T-helper 1 cell treated with Interleukin-12 subunit alpha and Interleukin-12 subunit beta and Interleukin-4 antibody, amounts not matched to agents 30 μg/mL and 1 μg/mL, for 36 hours (primary cell): Measurements from ENCODE around the gene BRD4.

ENCODE experiments used
- H3K27ac Mint-ChIP-seq: one replicate; pipeline ENCODE4 v1.8.0; 2021; ENCODE audit warnings: mild to moderate bottlenecking, mixed read lengths
- H3K27me3 Mint-ChIP-seq: one replicate; pipeline ENCODE4 v1.8.0; 2021; ENCODE audit warnings: low read depth, mixed read lengths
- H3K36me3 Mint-ChIP-seq: one replicate; pipeline ENCODE4 v1.8.0; 2021; ENCODE audit warnings: low read depth, mixed read lengths
- H3K4me1 Mint-ChIP-seq: one replicate; pipeline ENCODE4 v1.8.0; 2021; ENCODE audit warnings: low read depth, mixed read lengths
- H3K4me3 Mint-ChIP-seq: one replicate; pipeline ENCODE4 v1.8.0; 2021; ENCODE audit warnings: mild to moderate bottlenecking, moderate library complexity, mixed read lengths
- H3K9me3 Mint-ChIP-seq: one replicate; pipeline ENCODE4 v1.8.0; 2021; ENCODE audit warnings: mixed read lengths

Gene BRD4

DNA sequence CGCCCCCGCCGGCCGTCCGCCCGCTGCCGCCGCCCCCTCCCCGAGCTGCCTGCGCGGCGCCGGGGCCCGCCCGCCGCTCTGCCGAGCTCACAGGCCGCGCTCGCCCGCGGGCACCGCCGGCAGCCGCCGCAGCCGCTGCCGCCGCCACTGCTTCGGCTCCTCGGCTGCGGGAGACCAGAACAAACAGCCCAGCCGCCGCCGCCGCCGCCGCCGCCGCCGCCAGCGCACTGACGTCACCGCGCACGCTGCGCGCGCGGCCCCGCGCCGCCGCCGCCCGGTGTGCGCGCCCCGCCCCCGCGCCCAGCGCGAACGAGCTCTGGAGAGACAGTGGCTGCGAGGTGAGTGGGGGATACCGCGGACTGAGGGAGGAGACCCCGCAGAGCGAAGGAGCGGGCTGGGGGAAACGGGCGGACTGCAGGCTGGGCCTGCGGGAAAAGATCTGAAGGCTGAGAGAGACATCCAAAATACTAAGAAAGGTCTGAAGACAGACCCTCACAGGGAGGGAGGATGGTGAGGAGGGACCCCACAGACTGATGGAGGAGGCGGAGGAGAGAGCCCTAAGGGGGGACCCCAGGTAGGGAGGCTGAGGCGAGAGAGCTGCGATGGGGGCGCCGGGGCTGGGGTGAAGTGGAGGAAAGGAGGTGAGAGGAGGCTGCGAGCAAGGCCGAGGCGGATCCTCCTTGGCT, at the start of gene BRD4:
BRD4 (minus strand) TSS at position 229 of the 686 bp plus-strand sequence. CDS start 59,440 bp downstream, outside the sequence.
- H3K4me1 Mint-ChIP-seq = peaks cover 31% of the 10 kb centered on the region
- peak within 1 kb of the TSS; percentile 92 for H3K27ac Mint-ChIP-seq
- H3K4me3 Mint-ChIP-seq = peak within 1 kb of the TSS; percentile 93
- H3K27me3 Mint-ChIP-seq = no peaks in the 10 kb centered on the region
- peaks cover 2% of the 10 kb centered on the region for H3K36me3 Mint-ChIP-seq
- H3K9me3 Mint-ChIP-seq = no peaks in the 10 kb centered on the region

DNA sequence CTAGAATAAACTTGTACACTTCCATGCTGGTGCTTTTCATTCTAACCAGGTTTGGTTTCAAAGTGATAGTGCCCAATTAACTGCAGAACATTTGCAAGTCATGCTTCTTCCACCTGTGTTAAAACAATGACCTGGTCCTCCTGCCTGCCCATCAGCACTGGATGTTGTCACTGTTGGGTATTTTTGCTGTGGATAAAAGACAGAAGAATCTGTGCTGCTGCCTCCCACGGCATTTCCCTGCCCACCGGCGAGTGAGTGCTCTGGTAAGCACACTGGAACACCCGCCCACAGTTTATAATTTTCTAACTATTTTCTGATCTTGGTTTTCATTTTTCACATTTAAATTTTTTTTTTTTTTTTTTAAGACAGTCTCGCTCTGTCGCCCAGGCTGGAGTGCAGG, 49.5 kb upstream of the BRD4 start:
- peaks cover 7% of the 10 kb centered on the region for H3K36me3 Mint-ChIP-seq
- peaks cover 28% of the 10 kb centered on the region for H3K4me1 Mint-ChIP-seq
- peak overlapping the region; percentile 60 for H3K4me3 Mint-ChIP-seq
- H3K27me3 Mint-ChIP-seq = no peaks in the 10 kb centered on the region
- no peak overlapping the region for H3K27ac Mint-ChIP-seq
- no peaks in the 10 kb centered on the region for H3K9me3 Mint-ChIP-seq

- peaks cover 7% of the 10 kb centered on the region for H3K36me3 Mint-ChIP-seq
- H3K27ac Mint-ChIP-seq = peak overlapping the region; percentile 71
- H3K4me3 Mint-ChIP-seq = peak overlapping the region; percentile 60
- peaks cover 31% of the 10 kb centered on the region for H3K4me1 Mint-ChIP-seq
- H3K27me3 Mint-ChIP-seq = no peaks in the 10 kb centered on the region
- no peaks in the 10 kb centered on the region for H3K9me3 Mint-ChIP-seq
These were observed 49.1 kb upstream of the BRD4 start for GRCh38 chr19:15381429-15381828.

DNA sequence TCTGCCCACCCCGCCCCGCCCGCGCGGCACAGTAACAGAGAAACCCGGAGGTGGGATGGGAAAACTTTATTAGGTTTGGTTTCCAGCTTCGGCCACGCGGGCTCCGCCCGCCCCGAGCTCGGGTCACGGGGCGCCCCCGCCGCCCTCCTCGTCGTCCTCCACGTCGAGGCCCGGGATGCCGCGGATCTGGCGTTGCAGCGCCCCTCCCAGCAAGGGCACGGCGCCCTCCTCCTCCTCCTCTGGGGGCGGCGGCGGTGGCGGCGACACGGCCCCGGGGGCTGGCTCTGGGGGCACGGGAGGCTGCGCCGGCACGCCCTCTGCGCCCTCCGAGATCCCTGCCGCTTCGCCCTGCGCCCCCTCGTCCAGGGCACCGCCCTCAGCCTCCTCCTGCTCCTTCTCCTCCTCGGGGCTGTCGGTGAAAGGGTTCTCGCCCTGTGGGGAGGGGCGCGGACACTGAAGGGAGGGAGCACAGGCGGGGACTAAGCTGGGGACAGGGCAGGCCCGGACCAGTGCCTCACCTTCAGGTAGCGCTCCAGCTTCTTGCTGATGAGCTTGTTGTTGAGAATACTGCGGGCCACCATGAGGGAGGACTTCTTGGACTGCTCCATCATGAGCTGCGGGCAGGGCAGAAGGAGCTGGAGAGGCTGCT, 47.8 kb upstream of the BRD4 start:
- Mint-ChIP-seq H3K36me3 (peaks cover 7% of the 10 kb centered on the region), H3K4me3 (peak overlapping the region; percentile 99), H3K4me1 (peaks cover 31% of the 10 kb centered on the region), H3K27me3 (no peaks in the 10 kb centered on the region), H3K9me3 (no peaks in the 10 kb centered on the region), H3K27ac (peak overlapping the region; percentile 87)

DNA sequence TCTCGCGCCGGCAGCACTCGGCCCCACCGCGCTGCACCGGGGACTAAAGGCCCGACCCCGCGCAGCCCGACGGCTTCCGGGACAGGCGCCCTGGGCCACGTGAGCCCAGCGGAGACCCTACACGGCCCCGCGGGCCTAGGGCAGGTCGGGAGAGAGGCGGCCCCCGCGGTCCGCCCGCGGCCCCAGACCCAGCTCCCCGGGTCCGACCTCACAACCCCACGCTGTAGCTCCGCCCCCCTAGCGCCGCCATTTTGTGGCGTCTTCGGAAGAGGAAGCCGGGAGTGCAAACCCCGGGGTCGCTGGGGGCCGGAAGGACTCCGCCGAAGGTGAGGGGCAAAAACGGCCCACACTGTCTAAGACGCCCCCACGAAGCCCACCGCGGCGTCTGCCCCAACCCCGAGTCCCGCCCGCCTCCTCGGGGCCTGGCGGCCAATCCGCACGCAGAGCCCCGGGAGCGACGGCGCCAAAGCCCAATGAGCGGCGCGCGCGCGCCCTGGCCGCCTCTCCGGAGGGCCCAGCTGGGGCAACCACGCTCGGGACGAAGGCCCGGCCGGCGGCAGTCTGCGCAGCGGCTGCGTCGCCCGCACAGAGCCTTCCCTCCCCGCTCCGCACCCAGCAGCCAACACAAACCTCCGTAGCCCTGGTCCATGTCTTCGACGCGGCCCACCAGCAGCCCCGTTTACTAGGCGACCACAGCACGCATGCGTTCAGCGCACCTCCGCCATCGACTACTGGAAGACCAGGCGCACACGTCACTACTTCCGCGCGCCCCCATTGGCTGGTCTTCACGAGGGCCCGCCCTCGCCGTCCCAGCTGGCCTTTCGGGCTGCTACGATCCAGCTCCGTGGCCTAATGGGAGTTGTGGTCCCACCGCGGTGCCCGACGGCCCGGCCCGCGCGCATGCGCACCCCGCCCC, 47.0 kb upstream of the BRD4 start, which contains the start of gene AKAP8:
AKAP8 (minus strand) TSS at position 705 of the 916 bp plus-strand sequence; CDS start at position 649, 56 bp downstream.
- no peaks in the 10 kb centered on the region for H3K27me3 Mint-ChIP-seq
- H3K27ac Mint-ChIP-seq = peak within 1 kb of the TSS; percentile 100
- H3K9me3 Mint-ChIP-seq = no peaks in the 10 kb centered on the region

DNA sequence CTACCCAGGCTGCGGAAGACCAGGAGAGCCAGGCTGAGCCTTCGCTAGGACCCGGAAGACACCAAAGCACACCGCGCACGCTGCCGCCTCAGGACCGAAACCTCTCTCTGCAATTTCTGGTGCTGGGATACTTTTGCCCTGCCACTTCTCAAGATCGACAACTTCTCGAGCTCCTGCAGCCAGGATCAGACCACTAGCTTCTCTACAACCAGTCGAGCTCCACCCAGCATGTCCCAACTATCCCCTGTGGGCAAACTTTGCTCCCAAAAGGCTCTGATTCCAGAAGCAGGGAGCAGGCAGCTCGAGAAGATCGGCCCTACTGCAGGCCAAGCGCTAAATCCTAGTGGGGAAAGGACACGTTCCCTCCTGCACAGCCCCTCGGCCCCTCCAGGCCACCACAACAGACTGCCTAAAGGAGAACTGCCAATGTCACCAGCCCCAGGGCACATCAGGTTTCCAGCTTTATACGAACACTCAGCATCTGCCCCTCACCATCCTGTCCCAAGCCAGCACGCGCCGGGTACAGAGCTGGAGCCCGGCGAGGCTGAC, 46.3 kb upstream of the BRD4 start:
- Mint-ChIP-seq H3K4me1 (peaks cover 31% of the 10 kb centered on the region), H3K36me3 (peaks cover 7% of the 10 kb centered on the region), H3K27ac (peak overlapping the region; percentile 93), H3K4me3 (peak overlapping the region; percentile 99), H3K9me3 (no peaks in the 10 kb centered on the region), H3K27me3 (no peaks in the 10 kb centered on the region)

More for the DNA sequence above, 47.0 kb upstream of the BRD4 start, which contains the start of gene AKAP8:
- Mint-ChIP-seq H3K36me3 (peaks cover 7% of the 10 kb centered on the region), H3K4me1 (peaks cover 31% of the 10 kb centered on the region), H3K4me3 (peak within 1 kb of the TSS; percentile 99)

- peaks cover 16% of the 10 kb centered on the region for H3K4me1 Mint-ChIP-seq
- no peak overlapping the region for H3K4me3 Mint-ChIP-seq
- H3K36me3 Mint-ChIP-seq = peaks cover 21% of the 10 kb centered on the region
- no peaks in the 10 kb centered on the region for H3K9me3 Mint-ChIP-seq
- H3K27ac Mint-ChIP-seq = no peak overlapping the region
- no peaks in the 10 kb centered on the region for H3K27me3 Mint-ChIP-seq
These were observed 42.6 kb upstream of the BRD4 start for GRCh38 chr19:15374796-15375440.

DNA sequence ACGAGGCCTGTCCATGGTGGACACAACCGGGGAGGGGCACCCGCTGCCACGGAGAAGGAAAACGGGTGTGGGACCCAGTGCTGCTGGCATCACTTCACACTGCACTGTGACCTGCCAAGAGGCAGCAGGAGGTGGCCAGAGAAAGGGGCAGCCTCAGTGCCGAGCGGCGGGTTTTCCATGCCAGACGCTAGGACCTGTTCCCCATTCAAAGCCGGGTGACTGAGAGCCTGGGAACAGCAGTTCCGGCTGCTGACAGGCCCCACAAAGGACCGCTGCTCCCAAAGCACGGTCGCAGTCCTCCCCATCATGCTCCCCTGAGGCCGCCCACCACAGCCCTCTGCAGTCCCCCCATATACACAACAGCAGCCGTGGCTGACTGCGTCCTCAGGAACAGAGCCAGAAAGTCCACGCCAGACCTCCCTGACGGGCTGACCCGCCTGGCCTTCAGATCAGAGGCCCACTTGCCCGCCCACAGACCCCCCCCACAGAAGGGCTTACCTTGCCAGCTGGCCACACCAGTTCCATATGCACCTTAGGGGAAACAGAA, 41.8 kb upstream of the BRD4 start:
- H3K4me1 Mint-ChIP-seq = peaks cover 16% of the 10 kb centered on the region
- H3K36me3 Mint-ChIP-seq = peaks cover 21% of the 10 kb centered on the region
- H3K4me3 Mint-ChIP-seq = no peak overlapping the region
- no peaks in the 10 kb centered on the region for H3K9me3 Mint-ChIP-seq
- no peak overlapping the region for H3K27ac Mint-ChIP-seq
- H3K27me3 Mint-ChIP-seq = no peaks in the 10 kb centered on the region

DNA sequence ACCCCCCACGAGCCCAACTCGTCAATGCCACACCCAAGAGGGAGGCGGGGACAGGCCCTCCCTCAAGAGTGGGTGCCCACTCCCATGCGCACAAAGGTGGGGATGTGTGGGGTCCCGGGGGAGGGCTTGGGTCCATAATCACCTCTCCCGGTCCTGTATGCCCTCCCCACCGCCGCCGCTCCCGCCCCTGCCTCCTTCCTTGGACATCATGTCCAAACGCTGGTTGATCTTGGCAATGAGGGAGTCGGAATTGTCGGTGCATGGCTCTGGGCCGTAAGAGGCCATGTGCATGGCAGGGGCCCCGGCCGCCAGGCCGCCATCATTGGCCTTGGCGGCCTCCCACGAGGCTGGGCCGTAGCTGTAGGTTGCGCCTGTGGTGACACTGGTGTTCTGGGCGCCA, 41.3 kb upstream of the BRD4 start:
- Mint-ChIP-seq H3K36me3 (peaks cover 25% of the 10 kb centered on the region), H3K4me1 (peaks cover 16% of the 10 kb centered on the region), H3K9me3 (no peaks in the 10 kb centered on the region), H3K4me3 (no peak overlapping the region), H3K27ac (no peak overlapping the region), H3K27me3 (no peaks in the 10 kb centered on the region)

GRCh38 chr19:15372891-15373301, 40.6 kb upstream of the BRD4 start:
- no peaks in the 10 kb centered on the region for H3K9me3 Mint-ChIP-seq
- peaks cover 25% of the 10 kb centered on the region for H3K36me3 Mint-ChIP-seq
- H3K4me3 Mint-ChIP-seq = no peak overlapping the region
- H3K27ac Mint-ChIP-seq = no peak overlapping the region
- no peaks in the 10 kb centered on the region for H3K27me3 Mint-ChIP-seq
- H3K4me1 Mint-ChIP-seq = peaks cover 12% of the 10 kb centered on the region

DNA sequence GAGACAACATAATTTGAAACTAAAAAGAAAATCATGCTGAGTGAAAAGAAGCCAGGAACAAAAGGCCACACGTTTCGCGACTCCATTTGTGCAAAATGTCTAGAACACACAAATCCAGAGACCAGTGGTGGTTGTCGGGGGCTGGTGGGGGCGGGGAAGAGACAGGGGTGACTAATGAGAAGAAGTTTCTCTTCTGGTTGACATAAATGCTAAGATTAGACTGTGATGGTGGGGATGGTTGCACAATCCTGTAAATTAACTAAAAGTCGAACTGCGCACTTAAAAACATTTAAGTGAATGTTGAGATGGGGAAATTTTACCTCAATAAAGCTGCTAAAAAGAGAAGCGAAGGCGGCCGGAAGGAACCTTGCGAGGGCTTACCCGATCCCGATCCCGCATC, 40.1 kb upstream of the BRD4 start:
- Mint-ChIP-seq H3K4me1 (peaks cover 8% of the 10 kb centered on the region), H3K27ac (no peak overlapping the region), H3K27me3 (no peaks in the 10 kb centered on the region), H3K9me3 (no peaks in the 10 kb centered on the region), H3K4me3 (no peak overlapping the region), H3K36me3 (peaks cover 25% of the 10 kb centered on the region)

GRCh38 chr19:15371786-15372380, 39.5 kb upstream of the BRD4 start:
- Mint-ChIP-seq H3K9me3 (no peaks in the 10 kb centered on the region), H3K4me3 (no peak overlapping the region), H3K27ac (no peak overlapping the region), H3K36me3 (peaks cover 25% of the 10 kb centered on the region), H3K27me3 (no peaks in the 10 kb centered on the region), H3K4me1 (peaks cover 5% of the 10 kb centered on the region)

- Mint-ChIP-seq H3K36me3 (peaks cover 25% of the 10 kb centered on the region), H3K27ac (no peak overlapping the region), H3K4me3 (no peak overlapping the region), H3K27me3 (no peaks in the 10 kb centered on the region), H3K9me3 (no peaks in the 10 kb centered on the region), H3K4me1 (peaks cover 2% of the 10 kb centered on the region)
These were observed 38.8 kb upstream of the BRD4 start for GRCh38 chr19:15371119-15371518.
